EH (cell line): Measurements from ENCODE around the gene ABCC3.
"Not testable (repeated sequence)": the region's sequence is repeated elsewhere in the genome, so short reads cannot be mapped to it uniquely, and the experiment has no call there.

Source experiments
- DNase-seq: peaks from one replicate; pipeline ENCODE4 v3.0.0-alpha.2; 2015; ENCODE audit warnings: low read depth

The ABCC3 gene

DNA sequence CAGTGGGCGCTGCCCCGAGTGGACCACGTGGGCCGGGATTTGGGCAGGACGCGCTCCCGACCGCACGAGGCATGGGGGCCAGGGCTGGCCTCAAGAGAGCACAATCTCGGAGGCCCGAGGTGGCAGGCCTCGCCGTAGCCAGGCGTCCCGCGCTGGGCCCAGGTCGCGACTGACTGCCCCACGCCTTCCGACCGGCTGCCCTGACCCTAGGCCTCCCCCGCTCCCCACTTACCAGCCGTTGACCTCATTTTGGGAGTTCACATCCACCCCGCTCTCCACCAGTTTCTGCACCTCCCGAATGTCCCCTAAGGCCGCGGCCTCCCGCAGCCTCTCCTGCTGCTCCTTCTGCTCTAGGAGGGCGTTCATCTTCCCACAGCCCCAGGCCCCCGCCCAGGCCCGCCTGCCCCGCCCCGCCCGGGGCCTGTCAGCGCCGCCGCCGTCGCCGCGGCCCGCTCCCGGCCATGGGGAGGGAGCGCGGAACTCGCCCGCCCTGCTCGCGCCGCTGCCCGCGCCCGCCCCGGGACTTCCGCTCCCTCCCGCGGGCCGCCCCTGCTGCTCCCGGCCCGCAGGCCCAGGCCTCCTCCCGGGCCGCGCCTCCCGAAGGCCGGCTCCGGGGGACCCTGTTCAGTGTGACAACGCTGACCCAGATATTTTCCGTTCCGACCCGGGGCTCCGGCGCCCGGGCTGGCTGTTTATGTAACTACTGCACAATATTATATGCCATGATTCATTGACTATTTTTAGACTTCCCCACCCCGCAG lies 72.8 kb downstream of the ABCC3 start, which contains the start of gene ANKRD40:
ANKRD40 (minus strand) TSS at position 626 of the 761 bp plus-strand sequence; CDS start at position 366, 260 bp downstream.
- peak; percentile 95 for DNase-seq

DNA sequence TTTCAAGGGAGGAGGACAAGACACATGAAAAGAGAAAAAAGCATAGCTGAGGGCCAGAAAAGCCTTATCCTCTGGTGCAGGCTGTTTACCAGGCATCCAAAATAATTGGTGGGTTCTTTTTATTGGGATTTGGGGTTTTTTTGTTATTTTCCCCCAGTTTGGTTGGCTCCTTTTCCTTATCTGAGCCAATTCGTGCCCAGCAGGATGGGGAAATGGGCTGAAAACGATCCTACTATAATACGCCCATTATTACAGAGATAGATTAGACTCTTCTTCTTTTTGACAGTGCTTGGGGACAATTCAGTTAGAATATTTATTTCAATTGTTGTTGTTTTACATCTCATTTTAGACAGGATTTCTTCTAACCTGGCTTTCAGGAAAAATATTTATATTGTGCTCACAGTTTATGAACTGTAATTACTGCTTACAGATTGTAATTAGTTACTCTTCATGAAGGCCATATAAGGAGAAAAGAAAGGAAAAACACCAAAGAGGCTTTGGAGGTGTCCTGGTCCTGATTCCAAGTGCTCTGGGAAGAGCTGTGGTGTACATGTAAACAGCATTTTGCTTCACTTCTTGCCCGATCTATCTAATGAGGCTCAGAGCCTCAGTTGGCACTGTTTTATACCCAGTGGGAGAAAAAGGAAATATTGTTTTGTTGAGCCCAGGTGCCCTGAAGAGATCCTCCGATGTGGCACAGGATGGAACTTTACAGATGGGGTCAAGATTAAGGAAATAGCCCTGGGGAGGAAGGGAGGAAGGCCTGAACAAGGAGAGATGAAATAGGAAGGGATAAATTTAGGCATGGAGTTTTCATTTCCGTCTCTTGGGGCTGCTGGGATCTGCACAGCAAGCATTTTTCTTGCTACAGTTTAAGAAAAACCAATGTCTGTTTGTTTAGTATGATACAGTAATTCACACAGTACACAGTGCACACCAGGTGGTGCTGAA lies 73.6 kb downstream of the ABCC3 start:
- DNase-seq: peak; percentile 54

DNA sequence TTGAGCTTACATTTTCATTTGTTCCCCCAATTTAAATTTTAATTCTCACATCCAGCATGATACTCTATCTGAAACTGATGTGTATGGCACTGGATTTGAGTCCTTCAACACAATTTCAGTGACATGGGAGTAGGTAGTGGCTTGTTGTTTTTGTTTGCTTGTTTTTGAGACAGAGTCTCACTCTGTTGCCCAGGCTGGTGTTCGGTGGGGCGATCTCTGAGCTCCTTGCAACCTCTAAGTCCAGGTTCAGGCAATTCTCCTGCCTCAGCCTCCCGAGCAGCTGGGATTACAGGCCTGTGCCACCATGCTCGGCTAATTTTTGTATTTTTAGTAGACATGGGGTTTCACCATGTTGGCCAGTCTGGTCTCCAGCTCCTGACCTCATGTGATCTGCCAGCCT lies 74.4 kb downstream of the ABCC3 start:
- DNase-seq: not testable (repeated sequence)

DNA sequence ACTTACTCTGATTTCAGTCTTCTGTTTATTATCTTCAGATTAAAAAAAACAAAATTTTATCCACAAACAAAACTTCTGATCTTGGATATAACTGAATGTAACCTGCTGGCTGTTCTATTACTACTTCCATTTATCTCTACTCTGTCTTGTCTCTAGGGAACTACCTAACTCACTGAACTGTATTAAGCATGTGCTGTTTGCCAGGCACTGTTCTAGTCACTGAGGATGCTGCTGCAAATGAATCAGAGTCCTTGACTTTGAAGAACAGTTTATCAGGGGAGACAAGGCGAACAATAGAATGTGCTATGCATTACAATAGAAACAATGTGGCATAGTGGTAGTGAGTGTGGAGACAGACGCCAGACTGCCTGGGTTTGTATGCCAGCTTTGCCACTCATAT lies 75.3 kb downstream of the ABCC3 start:
- no peak for DNase-seq

DNA sequence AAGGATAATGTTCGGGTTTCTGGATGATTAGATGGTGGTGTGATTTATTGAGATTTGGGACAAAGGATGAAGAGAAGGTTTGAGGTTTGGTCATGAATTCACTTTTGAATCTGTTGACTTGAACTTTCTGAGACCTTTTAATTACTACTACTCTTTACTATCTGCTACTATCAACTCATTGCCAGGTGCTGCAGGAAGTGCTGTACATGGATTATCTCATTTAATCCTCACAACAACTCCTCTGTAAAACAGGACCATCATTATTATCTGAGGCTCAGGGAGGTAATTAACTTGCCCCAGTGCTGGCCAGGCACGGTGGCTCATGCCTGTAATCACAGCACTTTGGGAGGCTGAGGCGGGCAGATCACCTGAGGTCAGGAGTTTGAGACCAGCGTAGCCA lies 76.0 kb downstream of the ABCC3 start:
- no peak for DNase-seq

GRCh38 chr17:50712641-50713040 lies 78.0 kb downstream of the ABCC3 start:
- DNase-seq: no peak

DNA sequence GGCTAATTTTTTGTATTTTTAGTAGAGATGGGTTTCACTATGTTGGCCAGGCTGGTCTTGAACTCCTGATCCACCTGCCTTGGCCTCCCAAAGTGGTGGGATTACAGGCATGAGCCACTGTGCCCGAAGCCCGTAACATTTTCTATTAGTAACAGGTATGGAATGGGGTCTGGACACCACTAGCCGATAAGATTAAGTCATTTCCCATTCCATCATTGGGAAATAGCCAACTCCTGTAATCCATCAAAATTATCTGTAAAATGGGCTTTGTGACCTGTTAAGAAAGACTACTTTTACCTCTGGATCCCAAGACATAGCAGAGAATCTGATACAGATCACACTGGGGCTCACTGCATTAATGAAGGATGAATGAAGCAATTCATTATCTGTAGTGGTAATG lies 80.8 kb downstream of the ABCC3 start:
- no peak for DNase-seq

DNA sequence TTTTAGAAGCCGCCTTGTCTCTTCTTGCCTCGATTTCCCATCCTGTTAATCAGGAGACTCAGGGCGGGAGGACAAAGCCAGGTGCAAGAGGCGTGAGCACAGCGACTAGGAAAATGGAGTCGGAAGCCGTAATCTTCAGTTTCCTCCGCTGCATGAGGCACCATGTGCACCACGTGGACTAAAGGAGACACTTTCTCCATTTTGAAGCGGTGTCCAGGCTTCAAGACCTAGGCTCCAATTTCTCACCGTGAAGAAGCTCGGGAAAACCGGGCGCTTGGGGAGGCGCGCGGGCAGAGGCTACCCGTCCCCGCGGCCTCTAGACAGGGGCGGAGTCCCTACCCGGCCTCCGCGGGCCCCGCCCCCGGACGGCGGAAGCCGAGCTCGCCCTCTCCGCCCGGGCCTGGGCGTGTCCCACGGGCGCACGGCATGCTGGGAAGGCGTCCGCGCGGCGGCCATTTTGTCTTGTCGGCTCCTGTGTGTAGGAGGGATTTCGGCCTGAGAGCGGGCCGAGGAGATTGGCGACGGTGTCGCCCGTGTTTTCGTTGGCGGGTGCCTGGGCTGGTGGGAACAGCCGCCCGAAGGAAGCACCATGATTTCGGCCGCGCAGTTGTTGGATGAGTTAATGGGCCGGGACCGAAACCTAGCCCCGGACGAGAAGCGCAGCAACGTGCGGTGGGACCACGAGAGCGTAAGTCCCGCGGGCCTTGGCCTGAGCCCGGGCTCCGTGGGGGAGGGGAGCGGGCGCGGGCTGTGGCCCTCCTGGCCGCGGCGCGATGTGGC lies 84.7 kb downstream of the ABCC3 start, which contains the start of gene LUC7L3:
LUC7L3 (plus strand) TSS at position 460 of the 780 bp plus-strand sequence; CDS start at position 590, 130 bp downstream.
- peak; percentile 93 for DNase-seq

- DNase-seq: no peak
These were observed 85.5 kb downstream of the ABCC3 start for GRCh38 chr17:50719924-50720794.

- peak; percentile 26 for DNase-seq
These were observed 86.7 kb downstream of the ABCC3 start for GRCh38 chr17:50721194-50722010.

DNA sequence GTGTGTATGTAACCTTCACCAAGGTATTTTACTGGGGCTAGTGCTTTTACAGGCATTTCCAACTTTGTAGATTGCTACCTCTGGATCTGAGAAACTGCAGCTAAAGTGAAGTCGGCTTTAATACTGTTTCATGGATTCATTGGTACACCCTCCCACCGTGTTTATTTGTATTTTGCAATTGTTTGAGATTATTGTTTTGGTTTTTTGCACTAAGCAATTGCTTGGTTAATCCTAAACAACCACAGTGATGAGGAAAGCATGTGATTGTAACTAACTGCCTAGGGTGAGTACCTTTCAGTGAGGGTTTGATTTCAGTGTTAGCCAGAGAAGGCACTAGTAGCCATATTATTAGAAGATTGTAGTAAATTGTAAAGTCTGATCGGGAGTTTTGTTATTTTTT lies 88.1 kb downstream of the ABCC3 start:
- no peak for DNase-seq

GRCh38 chr17:50724622-50725021 lies 89.9 kb downstream of the ABCC3 start:
- not testable (repeated sequence) for DNase-seq

DNA sequence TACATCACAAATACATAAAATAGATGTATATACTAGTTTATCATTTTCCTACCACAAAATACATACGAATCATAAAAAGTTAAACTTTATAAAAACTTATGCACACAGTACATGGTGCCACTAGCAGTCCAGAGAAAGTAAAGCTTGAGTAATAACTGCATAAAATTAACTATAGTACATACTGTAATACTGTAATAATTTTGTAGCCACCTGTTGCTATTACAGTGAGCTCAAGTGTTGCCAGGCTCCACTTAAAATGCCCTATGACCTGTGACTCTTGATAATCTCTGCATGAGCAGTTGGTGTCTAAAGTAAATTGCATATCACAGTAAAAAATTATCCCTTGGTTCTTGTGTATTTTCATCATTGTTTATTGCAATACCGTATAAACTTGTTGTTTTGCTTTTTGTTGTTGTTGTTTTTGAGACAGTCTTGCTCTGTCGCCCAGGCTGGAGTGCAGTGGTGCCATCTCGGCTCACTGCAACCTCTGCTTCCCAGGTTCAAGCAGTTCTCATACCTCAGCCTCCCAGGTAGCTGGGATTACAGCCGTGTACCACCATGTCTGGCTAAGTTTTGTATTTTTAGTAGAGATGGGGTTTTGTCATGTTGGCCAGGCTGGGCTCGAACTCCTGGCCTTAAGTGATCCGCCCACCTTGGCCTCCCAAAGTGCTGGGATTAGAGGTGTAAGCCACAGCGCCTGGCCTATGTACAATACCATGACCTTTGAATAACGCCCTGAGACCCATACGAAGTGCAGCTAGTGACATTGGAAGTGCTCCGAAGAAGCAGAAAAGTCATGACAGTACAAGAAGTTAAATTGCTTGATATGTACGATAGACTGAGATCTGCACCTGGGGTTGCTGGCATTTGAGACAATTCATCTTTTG lies 91.3 kb downstream of the ABCC3 start:
- DNase-seq: no peak

DNA sequence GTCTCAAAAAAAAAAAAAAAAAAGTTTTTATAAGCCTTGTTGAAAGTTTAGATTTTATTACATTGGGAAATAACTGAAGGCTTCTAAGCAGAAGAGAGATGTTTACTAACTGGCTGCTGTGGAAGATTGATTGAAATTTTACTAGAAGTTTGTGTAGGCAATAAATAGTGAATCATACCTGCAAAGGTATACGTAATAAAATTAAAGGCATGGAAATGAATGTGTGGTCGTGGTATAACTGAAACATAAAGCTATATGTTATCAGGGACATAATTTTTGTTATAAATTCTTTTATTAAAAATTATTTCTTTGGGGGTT lies 93.4 kb downstream of the ABCC3 start:
- DNase-seq: no peak

- no peak for DNase-seq
These were observed 94.4 kb downstream of the ABCC3 start for GRCh38 chr17:50728881-50729765.

DNA sequence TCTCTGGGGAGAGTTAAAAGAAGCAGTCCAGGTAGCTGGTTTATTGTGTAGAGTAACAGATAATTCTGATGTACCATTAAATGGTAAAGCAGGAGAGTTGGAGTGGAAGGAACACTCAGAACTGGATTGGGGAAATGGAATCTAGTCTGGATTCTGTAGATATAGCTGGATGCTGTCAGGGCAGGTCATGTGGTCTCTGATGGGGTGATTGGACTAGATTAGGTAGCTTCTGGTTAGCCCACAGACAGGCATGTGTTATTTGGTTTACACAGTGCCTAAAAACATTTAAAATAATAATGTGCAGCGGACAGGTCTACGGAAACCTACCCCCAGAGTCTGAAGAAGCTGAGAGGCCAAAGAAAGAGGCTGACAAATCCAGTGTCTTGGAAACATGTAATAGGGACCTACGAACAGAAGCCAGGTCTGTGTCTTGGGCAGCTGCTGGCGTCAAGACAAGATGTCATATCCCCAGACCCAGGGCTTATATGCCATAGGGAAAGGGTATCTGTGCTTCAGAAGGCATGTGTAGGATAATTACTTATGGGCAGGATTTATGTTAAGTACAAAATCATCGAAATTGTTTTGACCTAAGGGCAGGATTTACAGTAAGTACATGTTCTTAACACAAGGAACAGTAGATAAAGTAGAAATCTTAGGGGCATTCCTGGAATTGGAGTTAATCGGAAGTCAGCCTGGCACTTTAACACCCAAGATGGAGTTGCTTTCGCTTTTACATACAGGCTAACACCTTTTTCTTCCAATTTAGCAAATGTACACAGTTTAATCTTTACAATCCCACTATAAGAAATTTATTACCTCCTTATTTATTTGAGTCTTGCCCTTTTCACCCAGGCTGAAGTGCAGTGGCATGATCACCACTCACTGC lies 97.1 kb downstream of the ABCC3 start:
- no peak for DNase-seq

- no peak for DNase-seq
These were observed 100.6 kb downstream of the ABCC3 start for GRCh38 chr17:50735287-50735686.
